Coronary artery (tissue), 2 donors: ENCODE measurements around the gene KCMF1.
A peak's percentile ranks its signal among the peaks of the same experiment; 100 is the strongest.

Experiments used
- DNase-seq: peaks from one replicate; pipeline ENCODE4 v3.0.0-alpha.2; 2017; ENCODE audit warnings: low spot score
- H3K27ac ChIP-seq, 2 donors: fragments of 200-600 bp; sonication (generic); one replicate each; pipeline ENCODE4 v1.5.1; 2016 to 2019
- H3K4me3 ChIP-seq: fragments of 200-600 bp; sonication (generic); 2 replicates; pipeline ENCODE4 v1.5.1; 2016; ENCODE audit warnings: mild to moderate bottlenecking, moderate library complexity
- TF ChIP-seq, protein P1 (sequence below): fragments of 200-600 bp; sonication (generic); IDR thresholded peaks from one replicate; pipeline ENCODE4 v1.5.1; 2019; ENCODE audit warnings: antibody characterized with exemption

KCMF1 gene

DNA sequence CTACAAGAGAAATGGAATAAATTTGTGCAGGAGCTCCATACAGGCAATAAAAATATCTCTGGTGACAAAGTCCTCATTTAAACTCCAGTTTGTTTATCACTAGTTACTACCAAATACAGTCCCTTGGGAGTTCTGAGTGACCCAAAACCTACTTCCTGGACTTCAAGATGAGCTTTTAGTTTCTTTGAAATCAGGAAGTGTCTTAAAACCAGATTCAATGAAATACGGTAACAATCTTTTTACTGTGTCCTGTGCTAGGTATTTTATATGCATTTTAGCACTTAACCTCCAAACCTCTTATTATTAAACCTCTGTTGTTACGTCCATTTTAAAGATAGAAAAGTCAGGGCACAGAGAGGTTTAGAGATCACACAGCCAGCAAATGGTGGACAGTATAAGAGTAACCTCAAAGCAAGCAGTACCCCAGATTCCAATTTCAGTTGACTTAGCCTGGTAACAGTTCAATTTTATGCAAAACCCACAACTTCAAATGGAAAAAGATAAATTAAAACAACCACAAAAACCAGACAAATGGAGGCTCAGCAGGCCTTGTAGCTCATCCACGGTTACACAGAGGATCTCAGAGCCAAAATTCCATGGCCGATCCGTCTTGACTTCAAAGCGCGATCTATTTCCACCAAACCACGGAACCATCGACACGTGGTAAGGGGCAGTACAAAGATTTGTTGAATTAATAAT lies 1.3 kb upstream of the KCMF1 start:
- Histone ChIP-seq H3K4me3 (peak overlapping the region; percentile 87), H3K27ac (peak overlapping the region; percentile 83 to 97)
- TF ChIP-seq, protein P1, sequence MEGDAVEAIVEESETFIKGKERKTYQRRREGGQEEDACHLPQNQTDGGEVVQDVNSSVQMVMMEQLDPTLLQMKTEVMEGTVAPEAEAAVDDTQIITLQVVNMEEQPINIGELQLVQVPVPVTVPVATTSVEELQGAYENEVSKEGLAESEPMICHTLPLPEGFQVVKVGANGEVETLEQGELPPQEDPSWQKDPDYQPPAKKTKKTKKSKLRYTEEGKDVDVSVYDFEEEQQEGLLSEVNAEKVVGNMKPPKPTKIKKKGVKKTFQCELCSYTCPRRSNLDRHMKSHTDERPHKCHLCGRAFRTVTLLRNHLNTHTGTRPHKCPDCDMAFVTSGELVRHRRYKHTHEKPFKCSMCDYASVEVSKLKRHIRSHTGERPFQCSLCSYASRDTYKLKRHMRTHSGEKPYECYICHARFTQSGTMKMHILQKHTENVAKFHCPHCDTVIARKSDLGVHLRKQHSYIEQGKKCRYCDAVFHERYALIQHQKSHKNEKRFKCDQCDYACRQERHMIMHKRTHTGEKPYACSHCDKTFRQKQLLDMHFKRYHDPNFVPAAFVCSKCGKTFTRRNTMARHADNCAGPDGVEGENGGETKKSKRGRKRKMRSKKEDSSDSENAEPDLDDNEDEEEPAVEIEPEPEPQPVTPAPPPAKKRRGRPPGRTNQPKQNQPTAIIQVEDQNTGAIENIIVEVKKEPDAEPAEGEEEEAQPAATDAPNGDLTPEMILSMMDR: no peak
- DNase-seq: no peak

DNA sequence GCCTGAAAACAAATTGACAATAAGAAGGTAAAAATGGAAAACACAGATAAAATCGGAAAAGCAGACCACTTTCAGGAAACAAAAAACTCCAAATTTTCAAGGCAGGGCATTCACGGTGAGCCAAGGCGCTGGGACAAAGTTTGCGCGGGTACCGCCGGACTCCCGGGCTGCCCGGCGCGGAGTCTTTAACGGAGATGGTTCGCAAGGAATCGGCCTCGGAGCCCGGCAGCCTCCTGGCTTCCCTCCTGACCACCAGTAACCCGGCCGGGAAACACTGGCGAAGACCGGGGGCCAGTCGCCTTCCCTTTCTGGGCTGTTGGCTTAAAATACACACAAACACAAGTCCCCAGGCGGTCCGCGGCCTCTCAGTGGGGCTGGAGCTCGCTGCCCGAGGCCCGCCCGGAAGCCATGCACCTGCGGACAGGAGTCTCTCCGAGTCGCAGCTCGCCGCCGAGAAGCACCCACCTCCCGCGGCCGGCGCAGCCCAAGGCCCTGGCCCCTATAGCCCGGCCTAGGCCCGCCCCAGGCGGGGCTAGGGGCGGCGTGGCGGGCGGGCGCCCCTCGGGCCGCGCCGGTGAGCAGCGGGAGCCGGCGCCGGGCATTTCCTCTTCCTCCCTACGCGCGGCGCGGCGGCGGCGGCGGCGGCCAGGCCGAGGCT lies 622 bp upstream of the KCMF1 start:
- DNase-seq: peak; percentile 82
- Histone ChIP-seq H3K4me3 (peak overlapping the region; percentile 87), H3K27ac (peak overlapping the region; percentile 83 to 97)
- TF ChIP-seq, protein P1: no peak

DNA sequence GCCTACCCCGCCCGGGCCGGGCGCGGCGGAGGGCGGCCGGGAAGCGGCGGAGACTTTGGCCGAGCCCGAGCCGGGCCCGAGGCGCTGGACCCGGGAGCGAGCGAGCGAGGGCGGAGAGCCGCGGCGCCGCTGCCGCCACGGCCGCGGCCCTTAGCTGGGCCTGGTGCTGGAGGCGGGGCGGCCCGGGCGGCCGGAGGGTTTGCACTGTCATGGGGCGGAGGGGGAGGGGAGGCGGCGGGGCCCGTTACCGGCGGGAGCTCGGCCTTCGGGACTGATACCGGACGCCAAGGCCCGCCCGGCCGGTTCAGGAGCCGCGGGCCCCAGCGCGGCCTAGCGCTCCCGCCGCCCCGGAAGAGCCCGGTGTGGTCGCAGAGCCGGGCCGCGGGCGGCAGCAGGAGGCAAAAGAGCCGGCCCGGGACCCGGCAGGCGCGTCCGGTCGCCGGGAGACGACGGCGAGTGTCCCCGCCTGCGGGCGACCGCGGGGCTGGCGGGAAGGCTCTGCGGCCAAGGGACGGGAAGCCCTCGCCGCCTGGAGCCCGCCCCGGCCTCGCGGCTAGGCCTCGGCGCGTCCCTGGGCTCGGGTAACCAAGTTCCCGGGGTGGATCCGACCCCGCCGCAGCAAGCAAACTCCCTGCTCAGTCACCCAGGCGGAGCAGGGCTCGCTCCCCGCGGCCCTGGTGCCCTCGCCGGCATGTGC lies 697 bp downstream of the KCMF1 start:
- TF ChIP-seq, protein P1: no peak
- Histone ChIP-seq H3K27ac (peak overlapping the region; percentile 93 to 97), H3K4me3 (peak overlapping the region; percentile 87)
- peak; percentile 80 for DNase-seq

DNA sequence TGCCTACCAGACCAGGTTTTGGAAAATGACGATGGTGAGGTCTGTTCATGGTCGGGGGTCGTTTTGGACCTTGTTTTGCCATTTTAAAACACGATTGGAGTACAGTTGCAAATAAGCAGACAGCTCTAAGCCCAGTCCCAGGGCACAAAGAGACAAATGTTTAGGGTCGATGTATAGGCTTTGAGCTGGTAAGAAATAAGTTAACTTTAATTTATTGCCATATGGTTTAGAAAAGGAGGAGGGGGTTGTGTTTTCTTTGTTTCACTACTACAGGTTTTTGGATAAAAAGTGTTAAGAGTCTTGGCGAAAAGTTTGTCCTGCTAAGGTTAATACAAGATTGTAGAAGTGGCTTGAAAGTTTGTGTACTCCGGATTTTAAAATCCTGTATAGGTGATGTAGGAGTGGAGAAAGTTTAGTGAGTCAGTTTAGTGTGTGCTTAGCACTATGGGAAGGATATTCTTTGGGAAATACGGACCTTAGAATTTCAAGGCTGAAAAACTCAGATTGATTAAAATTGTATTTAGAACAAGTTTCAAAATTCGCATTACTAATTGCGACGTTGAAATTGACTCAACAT lies 1.3 kb downstream of the KCMF1 start:
- TF ChIP-seq, protein P1: no peak
- H3K27ac ChIP-seq: peak overlapping the region; percentile 93 to 97
- peak overlapping the region; percentile 87 for H3K4me3 ChIP-seq
- DNase-seq: no peak

- no peak for DNase-seq
- peak overlapping the region; percentile 93 to 97 for H3K27ac ChIP-seq
- TF ChIP-seq, protein P1: no peak
- H3K4me3 ChIP-seq: peak overlapping the region; percentile 87
These were observed 2.0 kb downstream of the KCMF1 start for GRCh38 chr2:84972932-84973331.

DNA sequence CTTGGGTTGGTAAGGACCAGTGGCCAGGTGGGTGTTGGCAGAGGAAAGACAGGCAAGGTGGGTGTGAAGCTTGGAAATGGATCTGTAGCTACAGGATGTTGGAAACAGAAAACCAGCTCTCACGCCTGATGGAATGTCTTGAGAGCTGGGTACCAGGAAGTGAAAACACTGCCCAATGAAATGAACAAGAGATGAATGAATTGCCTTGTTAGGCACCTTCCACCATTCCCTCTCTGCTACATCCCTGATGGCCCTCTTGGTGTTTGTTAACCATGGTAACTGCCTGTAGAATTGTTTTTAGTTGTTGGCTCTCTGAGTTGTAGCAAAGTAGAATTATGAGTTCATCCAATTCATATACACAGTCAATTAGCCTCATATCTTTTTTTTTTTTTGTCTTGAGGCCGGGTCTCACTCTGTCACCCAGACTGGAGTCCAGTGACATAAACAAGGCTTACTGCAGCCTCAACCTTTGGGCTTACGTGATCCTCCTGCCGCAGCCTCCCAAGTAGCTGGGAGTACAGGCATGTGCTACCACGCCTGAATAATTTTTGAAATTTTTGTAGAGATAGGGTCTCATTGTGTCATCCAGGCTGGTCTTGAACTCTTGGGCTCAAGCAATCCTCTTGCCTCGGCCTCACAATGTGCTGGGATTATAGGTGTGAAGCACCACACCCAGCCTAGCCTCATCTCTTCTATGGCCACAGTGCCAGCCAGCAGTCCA lies 9.5 kb downstream of the KCMF1 start:
- no peak for DNase-seq
- TF ChIP-seq, protein P1: no peak

More for the DNA sequence above, 9.5 kb downstream of the KCMF1 start:
- no peak overlapping the region for H3K27ac ChIP-seq
- H3K4me3 ChIP-seq: no peak overlapping the region
